SK-N-SH (cell line): Measurements from ENCODE around the gene XAGE2. TPM values are rescaled to one million over a fixed set of nuclear protein-coding genes. Genes with fewer than 3 reads are reported as not detected.

Source experiments
- CTCF ChIA-PET: fragments of 300-600, 350-600 bp; formaldehyde crosslinking; extraction: SDS; loops from one replicate; lab custom pipeline; 2021; lab: Yijun Ruan, JAX
- POLR2A ChIA-PET: fragments of 350-600 bp; sonication (Branson Sonifier 250); formaldehyde crosslinking; extraction: SDS; loops from one replicate; lab custom pipeline; 2020; ENCODE audit warnings: antibody characterized with exemption, inconsistent platforms; lab: Yijun Ruan, JAX
- DNase-seq: peaks from one replicate; pipeline ENCODE4 v3.0.0; 2012
- H2AFZ ChIP-seq: fragments of 200-600 bp; sonication (generic); 2 replicates; pipeline ENCODE4 v1.8.1; 2016; ENCODE audit warnings: antibody characterized with exemption, mild to moderate bottlenecking, low read depth
- H3F3A ChIP-seq: fragments of 200-600 bp; sonication (generic); replicated peaks from 2 replicates; pipeline ENCODE3; 2016; ENCODE audit warnings: antibody characterized with exemption, mild to moderate bottlenecking; ENCODE audit not compliant: insufficient read depth
- H3K27ac ChIP-seq, 2 experiments: fragments of 200-500 bp in 1 of 2; fragments of 200-600 bp in 1 of 2; sonication (Bioruptor generic) in 1 of 2; sonication (generic), shearing (Covaris generic) in 1 of 2; 2 replicates each; pipeline versions ENCODE4 v1.5.1 to v1.6.1; 2014 to 2016; ENCODE audit warnings: low read depth in 2 of 2, inconsistent platforms in 1 of 2, low read length in 1 of 2, mild to moderate bottlenecking in 1 of 2, mixed read lengths in 1 of 2
- H3K27me3 ChIP-seq: fragments of 200-600 bp; sonication (generic), shearing (Covaris generic); 2 replicates; pipeline ENCODE4 v1.6.1; 2016; ENCODE audit warnings: mixed run types; ENCODE audit not compliant: insufficient read depth
- H3K36me3 ChIP-seq, 2 experiments: fragments of 200-500 bp in 1 of 2; fragments of 200-600 bp in 1 of 2; sonication (Bioruptor generic) in 1 of 2; sonication (generic) in 1 of 2; replicated peaks in 1 of 2; 2 replicates each; pipeline versions ENCODE3 to v1.5.1; 2014 to 2016; ENCODE audit warnings: low read length in 1 of 2, mild to moderate bottlenecking in 1 of 2; ENCODE audit not compliant: insufficient read depth in 2 of 2, control insufficient read depth in 1 of 2
- H3K4me1 ChIP-seq, 2 experiments: fragments of 200-500 bp in 1 of 2; fragments of 200-600 bp in 1 of 2; sonication (Bioruptor generic) in 1 of 2; sonication (generic), shearing (Covaris generic) in 1 of 2; 2 replicates each; pipeline versions ENCODE4 v1.5.1 to v1.6.1; 2014 to 2016; ENCODE audit warnings: low read depth in 1 of 2, low read length in 1 of 2, mixed run types in 1 of 2; ENCODE audit not compliant: insufficient read depth in 2 of 2, control insufficient read depth in 1 of 2
- H3K4me2 ChIP-seq: fragments of 200-600 bp; sonication (generic), shearing (Covaris generic); 2 replicates; pipeline ENCODE4 v1.6.1; 2017; ENCODE audit warnings: mixed run types
- H3K4me3 ChIP-seq, 2 experiments: fragments of 200-500 bp in 1 of 2; fragments of 200-600 bp in 1 of 2; sonication (Bioruptor generic) in 1 of 2; sonication (generic), shearing (Covaris generic) in 1 of 2; 2 replicates each; pipeline versions ENCODE4 v1.5.1 to v1.8.1; 2014 to 2016; ENCODE audit warnings: low read depth in 2 of 2, inconsistent platforms in 1 of 2, low read length in 1 of 2, mild to moderate bottlenecking in 1 of 2, mixed read lengths in 1 of 2, moderate library complexity in 1 of 2
- H3K79me2 ChIP-seq: fragments of 200-600 bp; sonication (generic); 2 replicates; pipeline ENCODE4 v1.8.1; 2017; ENCODE audit warnings: mild to moderate bottlenecking; ENCODE audit not compliant: insufficient read depth
- H3K9ac ChIP-seq: fragments of 200-600 bp; sonication (generic); 2 replicates; pipeline ENCODE4 v1.6.1; 2017; ENCODE audit warnings: mixed run types
- H3K9me2 ChIP-seq: fragments of 200-600 bp; sonication (generic); 2 replicates; pipeline ENCODE4 v1.6.1; 2017; ENCODE audit warnings: mixed run types
- H3K9me3 ChIP-seq: fragments of 200-600 bp; sonication (generic); 2 replicates; pipeline ENCODE4 v1.6.1; 2017; ENCODE audit warnings: mixed run types, mild to moderate bottlenecking, moderate library complexity
- H4K20me1 ChIP-seq: fragments of 200-600 bp; sonication (generic); 2 replicates; pipeline ENCODE4 v1.6.1; 2017; ENCODE audit warnings: mild to moderate bottlenecking, mixed run types; ENCODE audit not compliant: insufficient read depth
- CHD2 ChIP-seq: fragments of 150-350 bp; IDR thresholded peaks from 2 replicates; pipeline ENCODE4 v1.6.1; 2018; ENCODE audit warnings: low read length; ENCODE audit not compliant: partially characterized antibody
- ELF1 ChIP-seq: IDR thresholded peaks from 2 replicates; pipeline ENCODE4 v1.4.0; 2012
- FOSL2 ChIP-seq: IDR thresholded peaks from 2 replicates; pipeline ENCODE4 v1.4.0; 2012; ENCODE audit warnings: low read depth, mild to moderate bottlenecking, moderate library complexity, borderline replicate concordance
- FOXJ3 ChIP-seq: sonication (generic); formaldehyde crosslinking; IDR thresholded peaks from 2 replicates; pipeline ENCODE4 v1.5.1; 2020; ENCODE audit warnings: mild to moderate bottlenecking, missing genetic modification reagents
- FOXM1 ChIP-seq: IDR thresholded peaks from 2 replicates; pipeline ENCODE4 v1.4.0; 2012; ENCODE audit warnings: low read depth, mild to moderate bottlenecking
- GABPA ChIP-seq: IDR thresholded peaks from 2 replicates; pipeline ENCODE4 v1.4.0; 2012; ENCODE audit warnings: low read depth, mild to moderate bottlenecking
- JUND ChIP-seq: IDR thresholded peaks from 2 replicates; pipeline ENCODE4 v1.4.0; 2012
- NFIC ChIP-seq: IDR thresholded peaks from 2 replicates; pipeline ENCODE4 v1.4.0; 2012; ENCODE audit warnings: borderline replicate concordance
- RAD21 ChIP-seq: IDR thresholded peaks from 2 replicates; pipeline ENCODE4 v1.6.1; 2012; ENCODE audit warnings: mild to moderate bottlenecking, low read length
- RCOR1 ChIP-seq: fragments of 150-350 bp; IDR thresholded peaks from 2 replicates; pipeline ENCODE4 v1.6.1; 2017; ENCODE audit warnings: antibody characterized with exemption, low read length
- RFX5 ChIP-seq: IDR thresholded peaks from 2 replicates; pipeline ENCODE4 v1.6.1; 2012; ENCODE audit warnings: mild to moderate bottlenecking, improper control_type of control experiment, low read length
- RXRA ChIP-seq: IDR thresholded peaks from 2 replicates; pipeline ENCODE4 v1.4.0; 2012; ENCODE audit warnings: low read depth, mild to moderate bottlenecking, borderline replicate concordance
- SIN3A ChIP-seq: IDR thresholded peaks from 2 replicates; pipeline ENCODE4 v1.6.1; 2012; ENCODE audit warnings: low read depth, mild to moderate bottlenecking, low read length, moderate library complexity, borderline replicate concordance
- SMC3 ChIP-seq: IDR thresholded peaks from 2 replicates; pipeline ENCODE4 v1.6.1; 2012; ENCODE audit warnings: low read depth, low read length, improper control_type of control experiment
- TAF1 ChIP-seq: IDR thresholded peaks from 2 replicates; pipeline ENCODE4 v1.6.1; 2012; ENCODE audit warnings: low read depth, mild to moderate bottlenecking, low read length, moderate library complexity, borderline replicate concordance
- TCF12 ChIP-seq: IDR thresholded peaks from 2 replicates; pipeline ENCODE4 v1.4.0; 2012
- TEAD4 ChIP-seq: IDR thresholded peaks from 2 replicates; pipeline ENCODE4 v1.4.0; 2012; ENCODE audit warnings: mild to moderate bottlenecking, borderline replicate concordance; ENCODE audit not compliant: insufficient read depth
- ZBTB33 ChIP-seq: IDR thresholded peaks from 2 replicates; pipeline ENCODE4 v1.4.0; 2012; ENCODE audit warnings: low read depth, borderline replicate concordance
- WGBS: methylation state at CpG from one replicate; pipeline ENCODE4 v1.1.6; 2017; ENCODE audit warnings: low lambda C conversion rate; 5-methylcytosine and 5-hydroxymethylcytosine counted together
- polyA plus RNA-seq, 3 experiments: library from polyadenylated mRNA; depleted of rRNA; stranded (reverse); fragments of >200 nt; gene quantifications; 2 replicates each; pipeline ENCODE4 v1.2.3, GENCODE V29; 2012
- TF ChIP-seq, protein P1 (sequence below): IDR thresholded peaks from 2 replicates; pipeline ENCODE4; 2012
- TF ChIP-seq, protein P2 (sequence below): fragments of 150-350 bp; IDR thresholded peaks from 2 replicates; pipeline ENCODE4 v1.6.1; 2017; ENCODE audit warnings: antibody characterized with exemption, low read length, low read depth, borderline replicate concordance
- TF ChIP-seq, protein P3 (sequence below): fragments of 200-600 bp; sonication (generic); IDR thresholded peaks from 2 replicates; pipeline ENCODE4 v1.6.1; 2017; ENCODE audit warnings: antibody characterized with exemption, mild to moderate bottlenecking, moderate library complexity
- TF ChIP-seq, protein P4 (sequence below): fragments of 150-350 bp; IDR thresholded peaks from 2 replicates; pipeline ENCODE4 v1.6.1; 2016; ENCODE audit warnings: mild to moderate bottlenecking, low read depth, low read length
- TF ChIP-seq, protein P5 (sequence below): IDR thresholded peaks from 2 replicates; pipeline ENCODE4 v1.4.0; 2012; ENCODE audit warnings: low read depth, borderline replicate concordance

XAGE2 gene
- polyA plus RNA-seq, 1 of the 3 experiments (the other 2 are of a cell fraction) = 0.13 TPM

DNA sequence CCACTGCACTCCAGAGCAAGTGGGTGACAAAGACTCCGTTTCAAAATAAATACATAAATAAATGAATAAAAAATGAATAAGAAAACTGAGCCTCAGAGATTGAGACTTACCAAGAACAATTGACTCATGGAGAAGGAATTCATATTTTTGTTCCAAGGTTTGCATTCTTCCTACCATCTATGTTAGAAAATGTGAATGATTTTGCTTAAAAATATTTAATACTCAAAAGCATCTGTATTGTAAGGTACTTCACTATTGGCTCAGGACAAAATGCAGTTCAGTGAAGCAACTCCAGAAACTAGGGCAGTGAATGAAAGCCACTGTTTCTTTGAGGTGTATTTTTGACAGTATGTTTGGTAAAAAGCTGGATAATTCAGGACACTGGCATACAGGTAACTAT is 54.1 kb downstream of the XAGE2 start:
- no peak overlapping the region for H2AFZ ChIP-seq
- CTCF ChIA-PET = no interaction called here
- H3K27ac ChIP-seq = no peak overlapping the region
- WGBS = 0% methylated on average over 1 of the region's 1 CpG
- DNase-seq = no peak
- no peaks in the 10 kb centered on the region for H3K36me3 ChIP-seq
- no peaks in the 10 kb centered on the region for H4K20me1 ChIP-seq
- no peak overlapping the region for H3K9ac ChIP-seq
- POLR2A ChIA-PET = no interaction called here
- no peaks in the 10 kb centered on the region for H3K9me2 ChIP-seq
- no peaks in the 10 kb centered on the region for H3K9me3 ChIP-seq
- no peaks in the 10 kb centered on the region for H3K79me2 ChIP-seq
- peaks cover 3% of the 10 kb centered on the region for H3F3A ChIP-seq
- no peak overlapping the region for H3K4me3 ChIP-seq
- peak overlapping the region; percentile 30; the same call in 1 of the 2 replicates for H3K4me2 ChIP-seq
- peaks cover 0 to 5% of the 10 kb centered on the region in 2 experiments; a peak in 1 of 4 replicates for H3K4me1 ChIP-seq
- H3K27me3 ChIP-seq = peaks cover 26% of the 10 kb centered on the region; the same call in 1 of the 2 replicates
- TF ChIP-seq SIN3A = no peak
- no peak for TF ChIP-seq GABPA
- TF ChIP-seq, protein P1, sequence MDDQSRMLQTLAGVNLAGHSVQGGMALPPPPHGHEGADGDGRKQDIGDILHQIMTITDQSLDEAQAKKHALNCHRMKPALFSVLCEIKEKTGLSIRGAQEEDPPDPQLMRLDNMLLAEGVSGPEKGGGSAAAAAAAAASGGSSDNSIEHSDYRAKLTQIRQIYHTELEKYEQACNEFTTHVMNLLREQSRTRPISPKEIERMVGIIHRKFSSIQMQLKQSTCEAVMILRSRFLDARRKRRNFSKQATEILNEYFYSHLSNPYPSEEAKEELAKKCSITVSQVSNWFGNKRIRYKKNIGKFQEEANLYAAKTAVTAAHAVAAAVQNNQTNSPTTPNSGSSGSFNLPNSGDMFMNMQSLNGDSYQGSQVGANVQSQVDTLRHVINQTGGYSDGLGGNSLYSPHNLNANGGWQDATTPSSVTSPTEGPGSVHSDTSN = no peak
- TF ChIP-seq, protein P2, sequence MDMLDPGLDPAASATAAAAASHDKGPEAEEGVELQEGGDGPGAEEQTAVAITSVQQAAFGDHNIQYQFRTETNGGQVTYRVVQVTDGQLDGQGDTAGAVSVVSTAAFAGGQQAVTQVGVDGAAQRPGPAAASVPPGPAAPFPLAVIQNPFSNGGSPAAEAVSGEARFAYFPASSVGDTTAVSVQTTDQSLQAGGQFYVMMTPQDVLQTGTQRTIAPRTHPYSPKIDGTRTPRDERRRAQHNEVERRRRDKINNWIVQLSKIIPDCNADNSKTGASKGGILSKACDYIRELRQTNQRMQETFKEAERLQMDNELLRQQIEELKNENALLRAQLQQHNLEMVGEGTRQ = no peak
- TF ChIP-seq RCOR1 = no peak
- TF ChIP-seq RFX5 = no peak
- no peak for TF ChIP-seq ZBTB33
- TF ChIP-seq RAD21 = no peak
- peak; percentile 42; the same call in 1 of the 2 replicates for TF ChIP-seq TEAD4
- no peak for TF ChIP-seq RXRA
- TF ChIP-seq TAF1 = no peak
- no peak for TF ChIP-seq FOXJ3 (CRISPR knock-in tag)
- TF ChIP-seq, protein P3, sequence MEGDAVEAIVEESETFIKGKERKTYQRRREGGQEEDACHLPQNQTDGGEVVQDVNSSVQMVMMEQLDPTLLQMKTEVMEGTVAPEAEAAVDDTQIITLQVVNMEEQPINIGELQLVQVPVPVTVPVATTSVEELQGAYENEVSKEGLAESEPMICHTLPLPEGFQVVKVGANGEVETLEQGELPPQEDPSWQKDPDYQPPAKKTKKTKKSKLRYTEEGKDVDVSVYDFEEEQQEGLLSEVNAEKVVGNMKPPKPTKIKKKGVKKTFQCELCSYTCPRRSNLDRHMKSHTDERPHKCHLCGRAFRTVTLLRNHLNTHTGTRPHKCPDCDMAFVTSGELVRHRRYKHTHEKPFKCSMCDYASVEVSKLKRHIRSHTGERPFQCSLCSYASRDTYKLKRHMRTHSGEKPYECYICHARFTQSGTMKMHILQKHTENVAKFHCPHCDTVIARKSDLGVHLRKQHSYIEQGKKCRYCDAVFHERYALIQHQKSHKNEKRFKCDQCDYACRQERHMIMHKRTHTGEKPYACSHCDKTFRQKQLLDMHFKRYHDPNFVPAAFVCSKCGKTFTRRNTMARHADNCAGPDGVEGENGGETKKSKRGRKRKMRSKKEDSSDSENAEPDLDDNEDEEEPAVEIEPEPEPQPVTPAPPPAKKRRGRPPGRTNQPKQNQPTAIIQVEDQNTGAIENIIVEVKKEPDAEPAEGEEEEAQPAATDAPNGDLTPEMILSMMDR = no peak
- TF ChIP-seq, protein P4, sequence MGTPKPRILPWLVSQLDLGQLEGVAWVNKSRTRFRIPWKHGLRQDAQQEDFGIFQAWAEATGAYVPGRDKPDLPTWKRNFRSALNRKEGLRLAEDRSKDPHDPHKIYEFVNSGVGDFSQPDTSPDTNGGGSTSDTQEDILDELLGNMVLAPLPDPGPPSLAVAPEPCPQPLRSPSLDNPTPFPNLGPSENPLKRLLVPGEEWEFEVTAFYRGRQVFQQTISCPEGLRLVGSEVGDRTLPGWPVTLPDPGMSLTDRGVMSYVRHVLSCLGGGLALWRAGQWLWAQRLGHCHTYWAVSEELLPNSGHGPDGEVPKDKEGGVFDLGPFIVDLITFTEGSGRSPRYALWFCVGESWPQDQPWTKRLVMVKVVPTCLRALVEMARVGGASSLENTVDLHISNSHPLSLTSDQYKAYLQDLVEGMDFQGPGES = no peak
- TF ChIP-seq JUND = peak; percentile 52; the same call in 1 of the 2 replicates
- no peak for TF ChIP-seq NFIC
- TF ChIP-seq, protein P5, sequence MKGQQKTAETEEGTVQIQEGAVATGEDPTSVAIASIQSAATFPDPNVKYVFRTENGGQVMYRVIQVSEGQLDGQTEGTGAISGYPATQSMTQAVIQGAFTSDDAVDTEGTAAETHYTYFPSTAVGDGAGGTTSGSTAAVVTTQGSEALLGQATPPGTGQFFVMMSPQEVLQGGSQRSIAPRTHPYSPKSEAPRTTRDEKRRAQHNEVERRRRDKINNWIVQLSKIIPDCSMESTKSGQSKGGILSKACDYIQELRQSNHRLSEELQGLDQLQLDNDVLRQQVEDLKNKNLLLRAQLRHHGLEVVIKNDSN = no peak
- peak; percentile 31; the same call in 1 of the 2 replicates for TF ChIP-seq TCF12
- no peak for TF ChIP-seq ELF1
- TF ChIP-seq SMC3 = no peak
- peak; percentile 59 for TF ChIP-seq FOSL2
- TF ChIP-seq CHD2 = no peak
- TF ChIP-seq FOXM1 = no peak
